D721Med (cell line): ENCODE measurements around the gene RHEB.
"Not testable (repeated sequence)": the region's sequence is repeated elsewhere in the genome, so short reads cannot be mapped to it uniquely, and the experiment has no call there.

Experiments
- DNase-seq: peaks from one replicate; pipeline ENCODE4 v3.0.0; 2011; ENCODE audit warnings: low spot score; ENCODE audit not compliant: insufficient read length
- FAIRE-seq: peaks from 2 replicates; lab custom pipeline; 2011; peaks lifted over from hg19 to GRCh38; lab: Jason Lieb, UNC
- CTCF ChIP-seq: IDR thresholded peaks from 2 replicates; pipeline ENCODE4 v1.5.1; 2012; ENCODE audit warnings: mild to moderate bottlenecking, control low read depth; ENCODE audit not compliant: insufficient read depth; ENCODE audit errors: missing control alignments

The RHEB gene

GRCh38 chr7:151542606-151543130 lies 23.0 kb upstream of the RHEB start:
- no peak for DNase-seq
- no peak for TF ChIP-seq CTCF
- FAIRE-seq: no peak

- no peak for TF ChIP-seq CTCF
- FAIRE-seq: no peak
- DNase-seq: no peak
Measured at GRCh38 chr7:151541709-151542499, 22.2 kb upstream of the RHEB start.

- no peak for FAIRE-seq
- no peak for DNase-seq
- TF ChIP-seq CTCF: no peak
Measured at GRCh38 chr7:151540146-151540545, 20.5 kb upstream of the RHEB start.

- no peak for FAIRE-seq
- no peak for TF ChIP-seq CTCF
- DNase-seq: no peak
Measured at GRCh38 chr7:151539088-151539671, 19.5 kb upstream of the RHEB start.

GRCh38 chr7:151537818-151538561 lies 18.3 kb upstream of the RHEB start:
- FAIRE-seq (no peak), DNase-seq (no peak)
- no peak for TF ChIP-seq CTCF

- DNase-seq, FAIRE-seq: not testable (repeated sequence)
Measured at GRCh38 chr7:151536178-151536577, 16.5 kb upstream of the RHEB start.

GRCh38 chr7:151529842-151530241 lies 10.1 kb upstream of the RHEB start:
- no peak for DNase-seq
- no peak for FAIRE-seq
- TF ChIP-seq CTCF: no peak
